ENCODE measurements around the gene NFXL1.

The NFXL1 gene

DNA sequence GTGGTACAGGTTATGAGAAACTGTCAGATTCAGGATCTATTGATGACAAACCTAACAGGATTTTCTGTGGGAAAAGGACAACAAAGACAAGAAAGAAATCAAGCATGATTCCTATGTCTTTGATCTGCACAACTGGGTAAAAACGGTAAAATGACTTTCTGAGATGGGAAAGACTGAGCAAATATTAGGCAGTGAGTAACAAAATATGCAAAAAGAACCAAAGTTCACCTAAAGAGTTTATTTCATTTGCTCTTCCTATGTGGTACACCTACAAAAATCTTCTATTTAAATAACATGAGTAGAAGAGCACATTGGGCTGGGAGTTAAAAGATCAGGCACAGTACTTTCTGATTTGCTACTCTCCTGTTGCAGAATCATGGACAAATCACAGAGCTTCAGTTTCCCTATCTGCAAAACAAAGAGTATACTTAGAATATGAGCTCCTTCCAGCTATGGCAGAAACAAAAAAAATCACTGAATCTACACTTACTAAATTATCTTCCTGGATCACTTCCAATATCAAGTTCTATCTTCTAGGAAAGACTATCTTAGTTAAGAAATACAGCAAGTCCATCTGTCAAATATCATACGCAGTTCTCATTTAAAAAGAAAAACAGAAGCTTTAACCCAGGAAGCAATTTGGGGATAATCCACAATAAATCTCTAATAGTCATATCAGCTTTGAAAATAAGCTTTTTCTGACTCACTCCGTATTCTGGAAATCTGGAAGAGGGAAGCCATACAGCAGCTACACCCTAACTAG, 37.4 kb downstream of the NFXL1 start:
- H3K36me3 ChIP-seq (ENCODE audit: control insufficient read depth, insufficient read depth, low read length) = peaks cover 4% of the 10 kb centered on the region
- no peak overlapping the region for H3K4me3 ChIP-seq (ENCODE audit: low read length)
- no peak overlapping the region for H3K9ac ChIP-seq (ENCODE audit: low read length)
- no peak overlapping the region for H3K27ac ChIP-seq (ENCODE audit: low read depth, low read length)
- H3K4me1 ChIP-seq (ENCODE audit: control insufficient read depth, insufficient read depth, low read length) = no peaks in the 10 kb centered on the region
- H3K27me3 ChIP-seq (ENCODE audit: control insufficient read depth, insufficient read depth, low read length) = no peaks in the 10 kb centered on the region

DNA sequence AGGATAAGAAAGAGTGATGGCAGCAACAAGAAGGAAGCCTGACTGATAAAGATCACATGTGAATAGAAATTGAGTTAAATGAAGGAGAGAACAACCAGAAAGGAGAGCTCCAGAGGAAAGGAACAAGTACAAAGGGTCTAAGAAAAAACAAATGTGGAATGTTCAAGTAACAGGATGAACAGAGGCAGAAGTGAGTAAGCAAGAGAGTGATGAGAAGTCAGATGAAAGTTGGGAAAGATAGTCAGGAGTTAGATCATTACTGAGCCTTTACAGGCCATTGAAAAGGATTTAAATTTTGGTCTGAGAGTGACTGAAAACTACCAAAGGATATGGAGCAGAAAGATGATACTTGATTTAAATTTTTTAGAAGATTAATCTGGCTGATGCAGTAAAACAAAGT, 38.1 kb downstream of the NFXL1 start:
- no peaks in the 10 kb centered on the region for H3K4me1 ChIP-seq (ENCODE audit: control insufficient read depth, insufficient read depth, low read length)
- H3K36me3 ChIP-seq (ENCODE audit: control insufficient read depth, insufficient read depth, low read length) = peaks cover under 1% of the 10 kb centered on the region
- H3K9ac ChIP-seq (ENCODE audit: low read length) = no peak overlapping the region
- H3K4me3 ChIP-seq (ENCODE audit: low read length) = no peak overlapping the region
- H3K27ac ChIP-seq (ENCODE audit: low read depth, low read length) = no peak overlapping the region
- no peaks in the 10 kb centered on the region for H3K27me3 ChIP-seq (ENCODE audit: control insufficient read depth, insufficient read depth, low read length)

DNA sequence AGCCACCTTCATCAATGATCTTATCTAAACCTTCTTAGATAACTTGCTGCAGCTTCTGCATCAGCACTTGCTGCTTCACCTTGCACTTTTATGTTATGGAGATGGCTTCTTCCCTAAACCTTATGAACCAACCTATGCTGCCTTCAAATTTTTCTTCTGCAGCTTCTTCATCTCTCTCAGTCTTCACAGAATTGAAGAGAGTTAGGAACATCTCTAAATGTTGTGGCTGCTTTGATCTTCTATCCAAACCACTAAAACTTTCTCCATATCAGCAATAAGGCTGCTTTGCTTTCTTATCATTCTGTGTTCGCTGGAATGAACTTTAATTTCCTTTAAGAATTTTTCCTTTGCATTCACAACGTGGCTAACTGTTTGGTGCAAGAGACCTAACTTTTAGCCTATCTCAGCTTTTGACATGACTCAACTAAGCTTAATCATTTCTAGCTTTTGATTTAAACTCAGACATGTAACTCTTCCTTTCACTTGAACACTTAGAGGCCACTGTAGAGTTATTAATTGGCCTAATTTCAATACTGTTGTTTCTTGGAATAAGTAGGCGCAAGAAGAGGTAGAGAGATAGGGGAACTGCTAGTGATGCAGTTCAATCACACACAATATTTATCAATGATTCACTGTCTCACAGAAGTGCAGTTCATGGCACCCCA, 40.4 kb downstream of the NFXL1 start:
- Histone ChIP-seq H3K27ac (ENCODE audit: low read depth, low read length) (no peak overlapping the region), H3K4me3 (ENCODE audit: low read length) (no peak overlapping the region), H3K4me1 (ENCODE audit: control insufficient read depth, insufficient read depth, low read length) (no peaks in the 10 kb centered on the region), H3K9ac (ENCODE audit: low read length) (no peak overlapping the region), H3K36me3 (ENCODE audit: control insufficient read depth, insufficient read depth, low read length) (no peaks in the 10 kb centered on the region), H3K27me3 (ENCODE audit: control insufficient read depth, insufficient read depth, low read length) (no peaks in the 10 kb centered on the region)

DNA sequence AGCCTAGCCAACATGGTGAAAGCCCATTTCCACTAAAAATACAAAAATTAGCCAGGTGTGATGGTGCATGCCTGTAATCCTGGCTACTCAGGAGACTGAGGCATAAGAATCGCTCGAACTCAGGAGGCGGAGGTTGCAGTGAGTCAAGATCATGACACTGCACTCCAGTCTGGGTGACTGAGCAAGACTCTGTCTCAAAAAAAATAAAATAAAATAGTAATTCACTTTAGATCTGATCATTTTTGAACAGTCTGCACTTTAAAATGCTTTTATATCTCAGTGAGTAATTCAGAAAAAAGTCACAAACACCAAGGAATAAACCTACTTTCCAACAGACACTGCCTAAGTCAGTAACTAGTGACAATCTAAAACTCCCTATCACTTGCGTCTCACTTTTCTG, 50.9 kb downstream of the NFXL1 start:
- Histone ChIP-seq H3K27ac (ENCODE audit: low read depth, low read length) (no peak overlapping the region), H3K4me3 (ENCODE audit: low read length) (no peak overlapping the region), H3K4me1 (ENCODE audit: control insufficient read depth, insufficient read depth, low read length) (no peaks in the 10 kb centered on the region), H3K9ac (ENCODE audit: low read length) (no peak overlapping the region), H3K27me3 (ENCODE audit: control insufficient read depth, insufficient read depth, low read length) (no peaks in the 10 kb centered on the region), H3K36me3 (ENCODE audit: control insufficient read depth, insufficient read depth, low read length) (no peaks in the 10 kb centered on the region)

DNA sequence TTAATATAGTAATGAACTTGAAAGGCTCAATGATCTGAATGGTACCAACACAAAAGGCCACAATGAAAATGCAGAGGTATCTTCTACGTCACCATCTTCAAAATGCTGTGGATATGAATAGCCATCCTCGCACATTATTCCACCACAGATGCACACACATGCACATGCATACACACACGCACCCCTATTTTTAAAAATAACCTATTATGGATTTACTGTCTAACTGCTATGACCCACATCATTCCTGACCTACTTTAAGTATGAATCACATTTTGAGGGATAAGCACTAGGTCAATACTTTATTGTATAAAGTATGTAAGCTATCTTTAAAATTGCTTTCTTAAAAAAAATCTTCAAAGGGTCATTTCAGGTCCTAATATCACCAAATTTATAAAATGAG, 52.1 kb downstream of the NFXL1 start:
- Histone ChIP-seq H3K4me3 (ENCODE audit: low read length) (no peak overlapping the region), H3K4me1 (ENCODE audit: control insufficient read depth, insufficient read depth, low read length) (no peaks in the 10 kb centered on the region), H3K36me3 (ENCODE audit: control insufficient read depth, insufficient read depth, low read length) (no peaks in the 10 kb centered on the region), H3K27me3 (ENCODE audit: control insufficient read depth, insufficient read depth, low read length) (no peaks in the 10 kb centered on the region), H3K9ac (ENCODE audit: low read length) (no peak overlapping the region), H3K27ac (ENCODE audit: low read depth, low read length) (no peak overlapping the region)

DNA sequence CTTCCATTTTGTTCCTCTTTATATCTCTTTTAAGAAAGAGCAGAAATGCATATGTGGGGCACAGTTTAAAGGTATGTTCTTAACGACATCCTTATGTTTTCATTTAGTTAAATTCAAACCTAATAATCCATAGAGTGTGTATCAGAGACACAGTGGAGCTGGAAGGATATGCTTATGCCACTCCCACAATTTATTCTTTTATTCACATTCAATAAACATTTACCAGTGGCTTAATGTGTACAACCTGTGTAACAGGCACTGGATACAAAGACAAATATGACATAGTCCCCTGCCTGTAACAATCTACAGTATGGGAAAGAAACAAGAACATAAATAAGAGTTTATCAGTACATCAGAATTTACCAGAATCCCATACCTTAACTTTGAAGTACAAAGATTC, 54.1 kb downstream of the NFXL1 start:
- H3K27me3 ChIP-seq (ENCODE audit: control insufficient read depth, insufficient read depth, low read length) = no peaks in the 10 kb centered on the region
- H3K9ac ChIP-seq (ENCODE audit: low read length) = no peak overlapping the region
- no peaks in the 10 kb centered on the region for H3K36me3 ChIP-seq (ENCODE audit: control insufficient read depth, insufficient read depth, low read length)
- H3K4me3 ChIP-seq (ENCODE audit: low read length) = no peak overlapping the region
- no peaks in the 10 kb centered on the region for H3K4me1 ChIP-seq (ENCODE audit: control insufficient read depth, insufficient read depth, low read length)
- no peak overlapping the region for H3K27ac ChIP-seq (ENCODE audit: low read depth, low read length)

DNA sequence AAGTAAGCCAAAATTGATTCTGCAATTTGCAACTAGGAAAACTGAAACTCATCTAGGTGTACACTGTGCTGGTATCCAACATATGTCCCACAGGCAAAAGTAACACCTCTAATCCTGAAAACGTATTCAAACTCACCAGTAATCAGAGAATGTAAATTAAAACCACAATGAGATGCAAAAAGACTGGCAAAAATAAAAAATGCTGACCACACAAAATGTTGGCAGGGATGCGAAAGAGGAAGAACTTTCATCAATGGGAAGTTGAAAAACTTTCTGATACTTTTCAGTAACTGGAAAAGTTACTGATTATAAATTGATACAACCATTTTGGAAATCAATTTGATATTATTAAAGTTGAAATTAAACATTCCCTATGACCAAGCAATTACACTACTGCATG, 56.4 kb downstream of the NFXL1 start:
- H3K4me3 ChIP-seq (ENCODE audit: low read length) = no peak overlapping the region
- no peaks in the 10 kb centered on the region for H3K4me1 ChIP-seq (ENCODE audit: control insufficient read depth, insufficient read depth, low read length)
- no peak overlapping the region for H3K9ac ChIP-seq (ENCODE audit: low read length)
- no peaks in the 10 kb centered on the region for H3K27me3 ChIP-seq (ENCODE audit: control insufficient read depth, insufficient read depth, low read length)
- no peaks in the 10 kb centered on the region for H3K36me3 ChIP-seq (ENCODE audit: control insufficient read depth, insufficient read depth, low read length)
- H3K27ac ChIP-seq (ENCODE audit: low read depth, low read length) = no peak overlapping the region

DNA sequence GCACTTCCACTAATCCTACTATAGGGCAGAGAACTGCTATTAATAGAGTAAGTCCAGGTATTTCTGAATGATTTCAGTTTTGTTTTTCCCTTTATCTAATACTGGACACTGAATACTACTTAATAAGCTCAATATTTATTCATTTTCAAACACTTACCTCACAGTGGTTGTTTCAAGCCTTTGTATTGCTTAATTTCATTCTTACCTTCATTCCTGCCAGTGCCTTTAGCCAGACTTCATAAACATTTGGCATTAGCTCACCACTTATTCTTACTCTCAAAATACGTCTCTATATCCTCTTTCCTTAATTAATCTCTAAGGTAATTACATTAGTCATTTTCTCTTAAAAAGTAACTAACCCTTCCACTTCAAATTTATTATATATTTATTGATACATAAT, 57.7 kb downstream of the NFXL1 start:
- Histone ChIP-seq H3K27me3 (ENCODE audit: control insufficient read depth, insufficient read depth, low read length) (no peaks in the 10 kb centered on the region), H3K36me3 (ENCODE audit: control insufficient read depth, insufficient read depth, low read length) (no peaks in the 10 kb centered on the region), H3K4me3 (ENCODE audit: low read length) (no peak overlapping the region), H3K27ac (ENCODE audit: low read depth, low read length) (no peak overlapping the region), H3K9ac (ENCODE audit: low read length) (no peak overlapping the region), H3K4me1 (ENCODE audit: control insufficient read depth, insufficient read depth, low read length) (no peaks in the 10 kb centered on the region)

DNA sequence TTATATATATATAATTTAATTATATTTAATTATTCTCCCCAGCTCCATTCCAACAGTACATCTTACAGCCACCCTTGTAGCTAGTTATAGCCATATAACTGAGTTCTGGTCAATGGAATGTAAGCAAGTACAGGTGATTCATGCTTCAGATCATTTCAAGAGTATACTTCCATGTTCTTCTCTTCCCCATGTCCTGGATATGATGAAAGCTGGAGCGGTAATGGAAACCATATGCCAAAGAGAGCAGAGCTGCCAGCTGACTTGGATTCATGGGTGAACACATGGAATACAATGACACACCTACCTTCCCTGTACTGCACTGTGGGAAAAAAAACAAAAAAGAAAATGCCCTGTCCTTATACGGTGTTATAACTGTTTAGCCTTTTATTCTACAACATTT, 59.0 kb downstream of the NFXL1 start:
- Histone ChIP-seq H3K27me3 (ENCODE audit: control insufficient read depth, insufficient read depth, low read length) (no peaks in the 10 kb centered on the region), H3K4me3 (ENCODE audit: low read length) (no peak overlapping the region), H3K9ac (ENCODE audit: low read length) (no peak overlapping the region), H3K4me1 (ENCODE audit: control insufficient read depth, insufficient read depth, low read length) (no peaks in the 10 kb centered on the region), H3K36me3 (ENCODE audit: control insufficient read depth, insufficient read depth, low read length) (no peaks in the 10 kb centered on the region), H3K27ac (ENCODE audit: low read depth, low read length) (no peak overlapping the region)

DNA sequence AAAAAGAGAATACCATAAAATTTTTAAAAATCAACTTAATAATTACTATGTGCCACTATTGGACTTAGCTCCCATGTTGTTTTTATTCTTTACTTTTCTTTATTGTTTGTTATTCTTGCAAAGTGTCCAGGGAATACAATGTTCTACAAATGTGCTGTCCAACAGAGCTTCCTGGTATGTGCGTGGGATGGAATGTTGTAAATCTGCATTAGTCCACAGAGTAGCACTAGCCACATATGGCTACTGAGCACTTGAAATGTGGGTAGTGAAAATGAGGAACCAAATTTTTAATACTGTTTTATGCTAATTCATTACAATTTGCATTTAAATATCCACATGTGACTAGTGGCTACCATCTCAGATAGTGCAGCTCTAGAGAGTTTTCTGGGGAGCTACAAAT, 62.2 kb downstream of the NFXL1 start:
- H3K4me3 ChIP-seq (ENCODE audit: low read length) = no peak overlapping the region
- H3K27me3 ChIP-seq (ENCODE audit: control insufficient read depth, insufficient read depth, low read length) = no peaks in the 10 kb centered on the region
- H3K36me3 ChIP-seq (ENCODE audit: control insufficient read depth, insufficient read depth, low read length) = no peaks in the 10 kb centered on the region
- no peaks in the 10 kb centered on the region for H3K4me1 ChIP-seq (ENCODE audit: control insufficient read depth, insufficient read depth, low read length)
- no peak overlapping the region for H3K27ac ChIP-seq (ENCODE audit: low read depth, low read length)
- H3K9ac ChIP-seq (ENCODE audit: low read length) = no peak overlapping the region

DNA sequence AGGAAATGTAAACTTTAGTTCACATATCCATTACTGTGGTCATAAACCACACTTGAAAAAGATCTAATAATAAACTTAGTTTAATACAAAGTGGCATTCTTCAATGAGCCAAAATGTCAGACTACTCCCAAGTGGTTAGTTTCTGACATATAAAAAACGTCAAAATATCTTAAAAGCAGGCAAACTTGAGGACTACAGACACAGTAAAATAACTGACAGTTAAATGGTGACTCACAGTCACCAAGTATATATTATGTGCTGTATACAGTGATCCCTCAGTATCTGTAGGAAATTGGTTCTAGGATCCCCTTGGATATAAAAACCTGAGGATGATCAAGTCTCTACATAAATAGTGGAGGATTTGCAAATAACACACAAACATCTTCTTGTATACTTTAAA, 64.9 kb downstream of the NFXL1 start:
- no peaks in the 10 kb centered on the region for H3K36me3 ChIP-seq (ENCODE audit: control insufficient read depth, insufficient read depth, low read length)
- H3K27me3 ChIP-seq (ENCODE audit: control insufficient read depth, insufficient read depth, low read length) = no peaks in the 10 kb centered on the region
- no peak overlapping the region for H3K27ac ChIP-seq (ENCODE audit: low read depth, low read length)

DNA sequence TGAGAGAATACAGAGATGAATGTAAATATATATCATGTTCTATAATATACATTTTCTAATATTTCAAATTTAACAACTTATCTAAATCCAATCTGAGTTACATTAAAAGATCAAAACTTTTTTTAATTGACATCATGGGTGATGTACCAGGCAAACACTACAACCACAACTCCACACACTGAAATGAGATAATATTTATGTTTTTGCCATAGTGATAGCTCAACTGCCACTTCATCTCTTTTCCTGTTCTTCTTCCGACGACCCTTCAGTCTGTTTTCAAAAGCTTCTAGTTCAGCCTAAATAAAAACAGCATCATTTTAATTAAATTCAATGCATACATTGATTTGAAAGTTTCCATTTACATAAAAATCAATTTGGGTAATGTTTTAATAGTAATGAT, 66.3 kb downstream of the NFXL1 start:
- Histone ChIP-seq H3K27me3 (ENCODE audit: control insufficient read depth, insufficient read depth, low read length) (no peaks in the 10 kb centered on the region), H3K9ac (ENCODE audit: low read length) (no peak overlapping the region), H3K27ac (ENCODE audit: low read depth, low read length) (no peak overlapping the region), H3K4me3 (ENCODE audit: low read length) (no peak overlapping the region), H3K36me3 (ENCODE audit: control insufficient read depth, insufficient read depth, low read length) (peaks cover 3% of the 10 kb centered on the region), H3K4me1 (ENCODE audit: control insufficient read depth, insufficient read depth, low read length) (no peaks in the 10 kb centered on the region)

More for the DNA sequence above, 64.9 kb downstream of the NFXL1 start:
- H3K4me1 ChIP-seq (ENCODE audit: control insufficient read depth, insufficient read depth, low read length) = no peaks in the 10 kb centered on the region
- no peak overlapping the region for H3K9ac ChIP-seq (ENCODE audit: low read length)
- H3K4me3 ChIP-seq (ENCODE audit: low read length) = no peak overlapping the region

DNA sequence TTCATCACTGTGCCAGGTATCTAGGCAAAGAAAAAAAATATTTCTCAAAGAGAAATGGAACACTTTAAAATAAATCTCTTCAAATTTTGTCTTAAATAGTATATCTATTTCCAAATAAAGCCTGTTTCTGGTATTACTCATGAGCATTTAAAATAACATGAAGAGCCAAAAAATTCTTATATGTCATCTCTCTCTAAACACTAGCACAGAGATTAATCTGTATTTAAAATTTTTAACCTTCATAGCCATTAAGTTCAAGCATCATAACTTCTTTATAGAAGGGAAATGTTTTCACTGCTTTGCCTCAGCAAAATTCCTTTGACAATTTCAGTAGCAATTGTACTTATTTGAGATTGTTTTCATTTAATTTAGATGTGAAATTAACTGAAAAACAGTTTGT, 71.4 kb downstream of the NFXL1 start:
- Histone ChIP-seq H3K36me3 (ENCODE audit: control insufficient read depth, insufficient read depth, low read length) (peaks cover 3% of the 10 kb centered on the region), H3K4me3 (ENCODE audit: low read length) (no peak overlapping the region), H3K27ac (ENCODE audit: low read depth, low read length) (no peak overlapping the region), H3K9ac (ENCODE audit: low read length) (no peak overlapping the region), H3K27me3 (ENCODE audit: control insufficient read depth, insufficient read depth, low read length) (no peaks in the 10 kb centered on the region), H3K4me1 (ENCODE audit: control insufficient read depth, insufficient read depth, low read length) (no peaks in the 10 kb centered on the region)
